ENCODE data around the gene IL17RC.

Gene IL17RC

DNA sequence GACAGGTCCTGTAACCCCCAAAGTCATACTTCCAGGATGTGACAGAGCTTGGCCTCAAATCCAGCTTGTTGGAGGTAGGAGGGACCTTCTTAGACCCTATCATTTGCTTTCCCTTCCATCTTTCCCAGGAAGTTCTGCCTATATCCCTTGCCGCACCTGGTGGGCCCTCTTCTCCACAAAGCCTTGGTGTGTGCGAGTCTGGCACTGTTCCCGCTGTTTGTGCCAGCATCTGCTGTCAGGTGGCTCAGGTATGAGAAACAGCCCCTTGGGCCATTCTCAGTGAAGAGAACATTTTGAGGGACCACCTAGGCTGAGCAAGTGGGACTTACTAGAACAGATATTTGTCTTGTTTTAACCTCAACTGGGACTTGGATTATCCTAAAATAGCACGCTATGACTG is 13.0 kb upstream of the IL17RC start:
- ChIA-PET POLR2A (interaction anchor here (1.7 to 2.7 kb wide), 2 partner anchors 8 to 13 kb away, joined by 5 to 10 read pairs; partner anchors contain the start of gene JAGN1), CTCF (interaction anchor here (2.4 to 2.6 kb wide), 2 partner anchors 10 to 29 kb away, joined by 10 to 16 read pairs; partner anchors contain the start of gene CRELD1)
- H3K4me3 ChIP-seq (ENCODE audit: low read depth, low read length): no peak overlapping the region
- DNase-seq (ENCODE audit: low read depth, low spot score): no peak
- TF ChIP-seq, protein P1, sequence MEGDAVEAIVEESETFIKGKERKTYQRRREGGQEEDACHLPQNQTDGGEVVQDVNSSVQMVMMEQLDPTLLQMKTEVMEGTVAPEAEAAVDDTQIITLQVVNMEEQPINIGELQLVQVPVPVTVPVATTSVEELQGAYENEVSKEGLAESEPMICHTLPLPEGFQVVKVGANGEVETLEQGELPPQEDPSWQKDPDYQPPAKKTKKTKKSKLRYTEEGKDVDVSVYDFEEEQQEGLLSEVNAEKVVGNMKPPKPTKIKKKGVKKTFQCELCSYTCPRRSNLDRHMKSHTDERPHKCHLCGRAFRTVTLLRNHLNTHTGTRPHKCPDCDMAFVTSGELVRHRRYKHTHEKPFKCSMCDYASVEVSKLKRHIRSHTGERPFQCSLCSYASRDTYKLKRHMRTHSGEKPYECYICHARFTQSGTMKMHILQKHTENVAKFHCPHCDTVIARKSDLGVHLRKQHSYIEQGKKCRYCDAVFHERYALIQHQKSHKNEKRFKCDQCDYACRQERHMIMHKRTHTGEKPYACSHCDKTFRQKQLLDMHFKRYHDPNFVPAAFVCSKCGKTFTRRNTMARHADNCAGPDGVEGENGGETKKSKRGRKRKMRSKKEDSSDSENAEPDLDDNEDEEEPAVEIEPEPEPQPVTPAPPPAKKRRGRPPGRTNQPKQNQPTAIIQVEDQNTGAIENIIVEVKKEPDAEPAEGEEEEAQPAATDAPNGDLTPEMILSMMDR (IDR thresholded peaks at IDR 0.05; ENCODE audit: insufficient read depth, low read length, missing control alignments): no peak

DNA sequence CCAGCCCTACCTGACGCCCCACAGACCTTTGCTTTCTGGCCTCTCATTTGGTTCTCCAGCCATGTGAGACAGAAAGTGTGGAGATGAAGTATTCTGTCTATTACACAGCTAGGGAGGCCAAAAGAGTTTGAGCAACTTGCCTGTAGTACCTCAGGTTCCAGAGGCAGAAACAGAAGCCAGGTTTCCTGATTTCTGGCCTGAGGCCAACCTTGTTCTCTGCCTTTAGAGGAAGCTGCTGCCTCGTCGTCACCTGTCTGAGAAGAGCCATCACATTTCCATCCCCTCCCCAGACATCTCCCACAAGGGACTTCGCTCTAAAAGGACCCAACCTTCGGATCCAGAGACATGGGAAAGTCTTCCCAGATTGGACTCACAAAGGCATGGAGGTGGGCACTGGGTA is 10.4 kb upstream of the IL17RC start:
- no peak overlapping the region for H3K4me3 ChIP-seq (ENCODE audit: low read depth, low read length)
- TF ChIP-seq, protein P1 (IDR thresholded peaks at IDR 0.05; ENCODE audit: insufficient read depth, low read length, missing control alignments): no peak
- ChIA-PET POLR2A (no interaction called here), CTCF (no interaction called here)
- DNase-seq (ENCODE audit: low read depth, low spot score): no peak

DNA sequence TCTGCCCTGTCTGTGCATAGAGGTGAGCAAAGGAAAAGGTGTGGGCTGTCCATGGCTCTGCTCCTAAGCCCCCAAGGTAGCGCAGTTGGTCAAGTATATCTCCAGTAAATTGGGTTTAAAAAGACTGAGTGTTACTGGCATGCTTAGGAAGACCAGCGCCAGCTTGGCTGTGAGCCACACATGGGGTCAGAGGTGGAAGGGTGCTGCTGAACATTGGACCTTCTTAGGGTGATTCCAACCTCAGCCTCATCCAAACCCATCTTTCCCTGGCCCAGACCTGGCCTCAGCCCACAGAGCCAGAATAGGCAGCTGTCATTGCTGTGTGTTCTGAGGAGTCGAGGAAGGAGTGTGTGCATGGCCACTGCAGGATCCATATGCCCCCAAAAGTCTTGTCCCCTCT is 8.6 kb upstream of the IL17RC start:
- TF ChIP-seq, protein P1 (IDR thresholded peaks at IDR 0.05; ENCODE audit: insufficient read depth, low read length, missing control alignments): no peak
- no peak overlapping the region for H3K4me3 ChIP-seq (ENCODE audit: low read depth, low read length)
- no peak for DNase-seq (ENCODE audit: low read depth, low spot score)
- CTCF ChIA-PET: interaction anchor here (0.8 to 1.8 kb wide), 4 partner anchors 23 to 83 kb away, joined by 3 to 10 read pairs (median 4); no protein-coding TSS in a partner anchor
- POLR2A ChIA-PET: interaction anchor here (1.2 kb wide), 1 partner anchor 24 kb away, joined by 3 read pairs; no protein-coding TSS in a partner anchor

DNA sequence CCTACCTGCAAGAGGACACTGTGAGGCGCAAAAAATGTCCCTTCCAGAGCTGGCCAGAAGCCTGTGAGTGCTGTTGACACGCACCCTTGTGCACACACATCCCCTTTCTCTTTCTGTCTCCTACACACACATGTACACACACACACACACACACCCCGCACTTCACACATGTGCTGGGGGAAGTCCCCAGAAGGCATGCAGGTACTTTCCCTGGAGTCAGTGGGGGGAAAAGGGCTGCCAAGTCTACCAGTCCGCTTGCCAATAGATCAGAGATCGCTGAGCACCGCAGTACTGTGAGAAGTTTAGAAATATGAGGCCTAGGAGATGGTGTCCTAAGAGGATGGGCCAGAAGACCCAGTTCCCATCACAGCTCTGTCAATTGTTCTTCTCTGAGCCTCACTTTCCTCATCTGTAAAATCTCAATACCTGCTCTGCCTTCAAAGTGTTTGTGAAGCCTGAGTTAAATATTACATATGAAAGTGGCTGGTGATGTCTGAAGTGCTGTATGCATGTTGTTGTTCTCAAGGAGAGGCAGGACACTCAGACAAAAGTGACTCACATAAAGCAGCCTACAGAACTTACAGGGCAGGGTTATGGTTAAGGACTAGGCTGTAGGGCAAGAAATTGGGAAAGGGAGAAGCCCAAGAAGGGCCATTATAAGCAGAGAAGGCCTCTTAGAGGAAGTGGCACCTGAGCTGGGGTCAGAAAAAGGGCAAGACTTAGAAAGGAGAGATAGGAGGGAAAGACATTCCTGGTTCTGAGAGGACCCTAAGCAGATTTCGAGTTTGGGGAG is 7.5 kb upstream of the IL17RC start:
- ChIA-PET POLR2A (no interaction called here), CTCF (interaction anchor here (1.3 to 2.5 kb wide), 2 partner anchors 37 to 61 kb away, joined by 4 to 9 read pairs; no protein-coding TSS in a partner anchor)
- DNase-seq (ENCODE audit: low read depth, low spot score): no peak
- TF ChIP-seq, protein P1 (IDR thresholded peaks at IDR 0.05; ENCODE audit: insufficient read depth, low read length, missing control alignments): no peak
- H3K4me3 ChIP-seq (ENCODE audit: low read depth, low read length): no peak overlapping the region

DNA sequence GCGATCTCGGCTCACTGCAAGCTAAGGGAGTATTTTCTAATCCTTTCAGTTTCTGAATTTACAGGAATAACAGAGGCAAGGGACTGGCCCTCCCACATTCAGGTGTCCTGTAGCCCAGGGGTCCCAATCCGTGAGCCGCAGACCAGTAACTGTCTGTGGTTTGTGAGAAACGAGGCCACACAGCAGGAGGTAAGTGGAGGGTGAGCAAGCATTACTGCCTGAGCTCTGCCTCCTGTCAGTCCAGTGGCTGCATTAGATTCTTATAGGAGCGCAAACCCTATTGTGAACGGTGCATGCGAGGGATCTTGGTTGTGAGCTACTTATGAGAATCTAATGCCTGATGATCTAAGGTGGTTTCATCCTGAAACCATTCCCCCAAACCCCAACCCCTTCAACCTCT is 5.0 kb upstream of the IL17RC start:
- TF ChIP-seq, protein P1 (IDR thresholded peaks at IDR 0.05; ENCODE audit: insufficient read depth, low read length, missing control alignments): no peak
- DNase-seq (ENCODE audit: low read depth, low spot score): no peak
- ChIA-PET POLR2A (interaction anchor here (0.9 to 1.4 kb wide), 2 partner anchors 9 to 22 kb away, joined by 3 to 5 read pairs; partner anchors contain the start of genes CRELD1 and IL17RE), CTCF (interaction anchor here (0.7 to 2.5 kb wide), 8 partner anchors 9 to 65 kb away, joined by 3 to 9 read pairs (median 6); partner anchors contain the start of genes CRELD1 and IL17RE)
- H3K4me3 ChIP-seq (ENCODE audit: low read depth, low read length): no peak overlapping the region

DNA sequence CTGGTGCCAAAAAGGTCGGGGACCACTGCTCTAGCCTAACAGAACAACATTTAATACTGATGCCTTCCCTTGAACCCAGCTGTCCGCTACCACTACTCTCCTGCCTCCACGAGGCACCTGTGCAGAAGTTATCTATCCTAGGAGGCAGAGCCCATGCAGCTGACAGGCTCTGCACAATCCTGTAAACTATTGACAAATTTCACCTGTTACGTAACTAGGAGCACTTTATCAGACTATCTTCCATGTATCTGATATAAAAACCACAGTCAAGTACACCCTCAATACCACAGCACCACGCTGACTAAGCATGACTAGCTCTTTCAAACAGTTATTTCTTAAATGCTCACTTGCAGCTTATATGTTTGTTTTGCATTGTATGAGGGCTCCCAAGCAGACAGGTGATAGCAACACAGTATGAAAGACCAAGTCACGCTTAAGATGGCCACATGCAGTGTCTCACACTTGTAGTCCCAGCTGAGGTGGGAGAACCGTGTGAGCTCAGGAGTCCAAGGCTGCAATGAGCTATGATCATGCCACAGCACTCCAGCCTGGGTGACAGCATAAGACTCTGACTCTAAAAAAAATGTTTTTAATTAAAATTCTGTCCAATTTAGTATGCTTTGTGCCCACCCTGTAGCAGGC is 4.5 kb upstream of the IL17RC start:
- POLR2A ChIA-PET: interaction anchor here (0.9 to 1.4 kb wide), 2 partner anchors 9 to 21 kb away, joined by 3 to 5 read pairs; partner anchors contain the start of genes CRELD1 and IL17RE
- no peak overlapping the region for H3K4me3 ChIP-seq (ENCODE audit: low read depth, low read length)
- CTCF ChIA-PET: interaction anchor here (0.7 to 2.1 kb wide), 9 partner anchors 9 to 65 kb away, joined by 3 to 16 read pairs (median 6); partner anchors contain the start of genes CRELD1 and IL17RE
- TF ChIP-seq, protein P1 (IDR thresholded peaks at IDR 0.05; ENCODE audit: insufficient read depth, low read length, missing control alignments): no peak
- DNase-seq (ENCODE audit: low read depth, low spot score): no peak
